IMR-90 (cell line): ENCODE results near the gene KIAA1614. TPM values are rescaled to one million over a fixed set of nuclear protein-coding genes. Genes with fewer than 3 reads are reported as not detected.

Source experiments
- ATAC-seq: fragments of 200-7000 bp; cut with Tn5 transposase; 2 replicates; pipeline ENCODE4 v1.9.1; 2020; ENCODE audit warnings: low read depth, mild to moderate bottlenecking, moderate library complexity
- BruUV-seq: library from RNA; stranded (reverse); fragments of 400-500 nt; replicated peaks from 2 replicates; lab custom pipeline; 2021; lab: Mats Ljungman, UMichigan
- CTCF ChIA-PET: fragments of 300-600 bp; formaldehyde crosslinking; extraction: SDS; loops from one replicate; lab custom pipeline; 2021; ENCODE audit warnings: antibody characterized with exemption; lab: Yijun Ruan, JAX
- POLR2A ChIA-PET: fragments of 300-600 bp; sonication (Branson Sonifier 250); formaldehyde crosslinking; loops from one replicate; lab custom pipeline; 2022; ENCODE audit warnings: antibody characterized with exemption; ENCODE audit not compliant: unreplicated experiment; lab: Charles Lee
- DNase-seq: peaks from one replicate; pipeline ENCODE4 v3.0.0; 2013
- H2AFZ ChIP-seq: replicated peaks from 2 replicates; pipeline ENCODE3; 2013; ENCODE audit warnings: low read length, mild to moderate bottlenecking; ENCODE audit not compliant: poor library complexity
- H2AK5ac ChIP-seq: 2 replicates; pipeline ENCODE4 v1.6.1; 2013; ENCODE audit warnings: low read depth, low read length, inconsistent platforms
- H2AK9ac ChIP-seq: replicated peaks from 2 replicates; pipeline ENCODE3; 2013; ENCODE audit warnings: mild to moderate bottlenecking, low read depth, low read length, moderate library complexity; ENCODE audit not compliant: poor library complexity
- H2BK120ac ChIP-seq: 2 replicates; pipeline ENCODE4 v1.6.1; 2013; ENCODE audit warnings: low read depth, low read length, inconsistent platforms
- H2BK15ac ChIP-seq: 3 replicates; pipeline ENCODE4 v1.6.1; 2013; ENCODE audit warnings: low read depth, low read length, inconsistent platforms
- H2BK20ac ChIP-seq: 2 replicates; pipeline ENCODE4 v1.6.1; 2013; ENCODE audit warnings: low read depth, mild to moderate bottlenecking, inconsistent platforms, low read length, moderate library complexity
- H2BK5ac ChIP-seq: 2 replicates; pipeline ENCODE4 v1.6.1; 2013; ENCODE audit warnings: mild to moderate bottlenecking, low read depth, low read length, inconsistent platforms; ENCODE audit not compliant: poor library complexity, severe bottlenecking
- H3K14ac ChIP-seq: replicated peaks from 2 replicates; pipeline ENCODE4 v1.6.1; 2013; ENCODE audit warnings: low read depth, low read length, inconsistent platforms
- H3K18ac ChIP-seq: 2 replicates; pipeline ENCODE4 v1.6.1; 2013; ENCODE audit warnings: low read depth, low read length, control low read depth
- H3K23ac ChIP-seq: 2 replicates; pipeline ENCODE4 v1.6.1; 2013; ENCODE audit warnings: low read depth, low read length, inconsistent platforms
- H3K27ac ChIP-seq: 2 replicates; pipeline ENCODE4 v1.5.1; 2013; ENCODE audit warnings: mild to moderate bottlenecking, control low read depth, low read length; ENCODE audit not compliant: insufficient read depth
- H3K27me3 ChIP-seq: 2 replicates; pipeline ENCODE4 v1.6.1; 2013; ENCODE audit warnings: low read length; ENCODE audit not compliant: control insufficient read depth, insufficient read depth
- H3K36me3 ChIP-seq: 2 replicates; pipeline ENCODE4 v1.6.1; 2013; ENCODE audit warnings: low read length, mixed read lengths; ENCODE audit not compliant: control insufficient read depth, insufficient read depth
- H3K4ac ChIP-seq: 2 replicates; pipeline ENCODE4 v1.6.1; 2013; ENCODE audit warnings: low read depth, low read length, inconsistent platforms
- H3K4me1 ChIP-seq: 2 replicates; pipeline ENCODE4 v1.6.1; 2013; ENCODE audit warnings: low read length, mixed read lengths; ENCODE audit not compliant: control insufficient read depth, insufficient read depth
- H3K4me2 ChIP-seq: 2 replicates; pipeline ENCODE4 v1.6.1; 2013; ENCODE audit warnings: low read depth, mild to moderate bottlenecking, control low read depth, low read length, moderate library complexity
- H3K4me3 ChIP-seq: 2 replicates; pipeline ENCODE4 v1.5.1; 2013; ENCODE audit warnings: low read depth, mild to moderate bottlenecking, control low read depth, low read length, moderate library complexity; ENCODE audit not compliant: insufficient read depth
- H3K56ac ChIP-seq: 2 replicates; pipeline ENCODE4 v1.6.1; 2013; ENCODE audit warnings: low read length, inconsistent platforms; ENCODE audit not compliant: insufficient read depth; ENCODE audit errors: extremely low read depth
- H3K79me1 ChIP-seq, 2 experiments: 2 replicates each; pipeline ENCODE4 v1.6.1; 2013; ENCODE audit warnings: low read length in 2 of 2, inconsistent platforms in 1 of 2, low read depth in 1 of 2
- H3K9ac ChIP-seq: 2 replicates; pipeline ENCODE4 v1.6.1; 2013; ENCODE audit warnings: low read depth, low read length, control low read depth
- H3K9me1 ChIP-seq: 2 replicates; pipeline ENCODE4 v1.6.1; 2013; ENCODE audit warnings: low read length, inconsistent platforms; ENCODE audit not compliant: insufficient read depth
- H3K9me3 ChIP-seq: 2 replicates; pipeline ENCODE4 v1.6.1; 2013; ENCODE audit warnings: low read length; ENCODE audit not compliant: control insufficient read depth, insufficient read depth
- H4K20me1 ChIP-seq: 2 replicates; pipeline ENCODE4 v1.6.1; 2013; ENCODE audit warnings: low read length, inconsistent platforms; ENCODE audit not compliant: insufficient read depth
- H4K5ac ChIP-seq: 2 replicates; pipeline ENCODE4 v1.6.1; 2013; ENCODE audit warnings: mild to moderate bottlenecking, low read depth, low read length, control low read depth
- H4K8ac ChIP-seq, 2 experiments: 2 replicates each; pipeline ENCODE4 v1.6.1; 2013; ENCODE audit warnings: low read depth in 2 of 2, low read length in 2 of 2, control low read depth in 1 of 2, inconsistent platforms in 1 of 2
- H4K91ac ChIP-seq: 2 replicates; pipeline ENCODE4 v1.6.1; 2013; ENCODE audit warnings: low read depth, low read length, inconsistent platforms; ENCODE audit not compliant: insufficient read depth
- BHLHE40 ChIP-seq: fragments of 150-350 bp; IDR thresholded peaks from 2 replicates; pipeline ENCODE4 v1.6.1; 2016; ENCODE audit warnings: mild to moderate bottlenecking, low read depth, low read length
- CEBPB ChIP-seq: IDR thresholded peaks from 2 replicates; pipeline ENCODE4 v1.6.1; 2012; ENCODE audit warnings: low read depth, low read length, improper control_type of control experiment
- CHD1 ChIP-seq: IDR thresholded peaks from 2 replicates; pipeline ENCODE4 v1.6.1; 2012; ENCODE audit warnings: low read depth, low read length, improper control_type of control experiment
- ELK1 ChIP-seq: fragments of 150-350 bp; IDR thresholded peaks from 2 replicates; pipeline ENCODE4 v1.6.1; 2016; ENCODE audit warnings: low read depth, mild to moderate bottlenecking, low read length, moderate library complexity, borderline replicate concordance
- FOS ChIP-seq: fragments of 150-350 bp; IDR thresholded peaks from 2 replicates; pipeline ENCODE4 v1.6.1; 2016; ENCODE audit warnings: low read depth, low read length
- MAFK ChIP-seq: IDR thresholded peaks from 2 replicates; pipeline ENCODE4 v1.6.1; 2012; ENCODE audit warnings: low read depth, low read length, improper control_type of control experiment
- MAZ ChIP-seq: IDR thresholded peaks from 2 replicates; pipeline ENCODE4 v1.6.1; 2012; ENCODE audit warnings: low read depth, mild to moderate bottlenecking, low read length, improper control_type of control experiment, moderate library complexity, borderline replicate concordance
- MXI1 ChIP-seq: IDR thresholded peaks from 2 replicates; pipeline ENCODE4 v1.6.1; 2012; ENCODE audit warnings: low read depth, mild to moderate bottlenecking, low read length, moderate library complexity, borderline replicate concordance
- NFE2L2 ChIP-seq: fragments of 150-350 bp; IDR thresholded peaks from 2 replicates; pipeline ENCODE4 v1.6.1; 2016; ENCODE audit warnings: low read depth, mild to moderate bottlenecking, low read length
- POLR2A ChIP-seq: IDR thresholded peaks from 2 replicates; pipeline ENCODE4 v1.6.1; 2012; ENCODE audit warnings: mild to moderate bottlenecking, low read depth, low read length
- RAD21 ChIP-seq: IDR thresholded peaks from 2 replicates; pipeline ENCODE4 v1.6.1; 2012; ENCODE audit warnings: low read length, improper control_type of control experiment
- RCOR1 ChIP-seq: IDR thresholded peaks from 2 replicates; pipeline ENCODE4 v1.6.1; 2012; ENCODE audit warnings: mild to moderate bottlenecking, low read length, improper control_type of control experiment; ENCODE audit not compliant: insufficient replicate concordance
- RFX5 ChIP-seq: IDR thresholded peaks from 2 replicates; pipeline ENCODE4 v1.8.0; 2012; ENCODE audit warnings: low read depth, mild to moderate bottlenecking, low read length, moderate library complexity
- SMC3 ChIP-seq: fragments of 150-350 bp; IDR thresholded peaks from 2 replicates; pipeline ENCODE4 v1.6.1; 2016; ENCODE audit warnings: low read depth, mild to moderate bottlenecking, antibody characterized with exemption, low read length, moderate library complexity
- USF2 ChIP-seq: fragments of 150-350 bp; IDR thresholded peaks from 2 replicates; pipeline ENCODE4 v1.6.1; 2017; ENCODE audit warnings: mild to moderate bottlenecking, antibody characterized with exemption, low read length, low read depth
- WGBS, 2 experiments: methylation state at CpG; one replicate each; pipeline versions ENCODE4 v1.1.5 to v1.1.7; 2013; ENCODE audit warnings: missing lambda C conversion rate in 2 of 2; ENCODE audit not compliant: insufficient read length in 1 of 2; ENCODE audit errors: extremely low coverage in 2 of 2; 5-methylcytosine and 5-hydroxymethylcytosine counted together
- dilution Hi-C: fragments of 300-500 bp; cut with HindIII; formaldehyde crosslinking; loops from one replicate; pipeline ENCODE4 v1.14.3; 2018; ENCODE audit warnings: low sequenced_read_pairs; ENCODE audit not compliant: unreplicated experiment
- in situ Hi-C: fragments of 300-500 bp; cut with MboI; formaldehyde crosslinking; loops from 3 replicates; pipeline ENCODE4 v1.14.3; 2019; ENCODE audit warnings: low sequenced_read_pairs, inconsistent platforms, mixed read lengths
- intact Hi-C: fragments of 100-400 bp; cut with micrococcal nuclease; formaldehyde crosslinking; loops from 2 replicates; pipeline ENCODE4 v1.10.0; 2022
- polyA plus RNA-seq, 3 experiments: library from polyadenylated mRNA; depleted of rRNA; stranded (reverse); fragments of >200 nt; gene quantifications; 2 replicates each; pipeline ENCODE4 v1.2.3, GENCODE V29; 2012; ENCODE audit warnings: low replicate concordance in 1 of 3
- total RNA-seq: library from RNA; depleted of rRNA; stranded (reverse); fragments of >200 nt; gene quantifications from 2 replicates; pipeline ENCODE4 v1.2.3, GENCODE V29; 2012
- TF ChIP-seq, protein P1 (sequence below): conservative IDR thresholded peaks from 2 replicates; pipeline ENCODE4 v1.5.1; 2012; ENCODE audit warnings: mild to moderate bottlenecking, low read depth, low read length, improper control_type of control experiment

Gene KIAA1614
- total and polyA plus RNA-seq, 2 of the 4 experiments (the other 2 are of a cell fraction): 1.8 to 3.5 TPM

GRCh38 chr1:180896161-180896560, 16.5 kb upstream of the KIAA1614 start:
- Histone ChIP-seq H3K9me3 (no peaks in the 10 kb centered on the region), H3K4me2 (no peak overlapping the region), H2AK5ac (no peak overlapping the region), H3K4me3 (no peak overlapping the region), H2BK120ac (no peak overlapping the region), H2BK5ac (no peak overlapping the region), H2BK15ac (no peak overlapping the region), H4K5ac (no peak overlapping the region), H3K36me3 (0 out of 2 replicates have a peak, but pooled peaks cover 1% of the 10 kb centered on the region), H3K79me1 (no peaks in the 10 kb centered on the region), H4K91ac (no peak overlapping the region), H2AFZ (no peak overlapping the region), H3K27ac (no peak overlapping the region), H3K4me1 (0 out of 2 replicates have a peak, but pooled peaks cover 2% of the 10 kb centered on the region), H2AK9ac (no peak overlapping the region), H3K23ac (no peak overlapping the region), H4K8ac (no peak overlapping the region), H3K9me1 (no peaks in the 10 kb centered on the region), H3K27me3 (no peaks in the 10 kb centered on the region), H3K18ac (no peak overlapping the region), H3K4ac (no peak overlapping the region), H4K20me1 (no peaks in the 10 kb centered on the region), H3K14ac (no peak overlapping the region), H3K9ac (no peak overlapping the region), H3K56ac (no peak overlapping the region), H2BK20ac (no peak overlapping the region)
- intact Hi-C loops (no loop called here), in situ Hi-C loops (no loop called here), dilution Hi-C loops (no loop called here)
- TF ChIP-seq RCOR1: no peak
- TF ChIP-seq MAZ: no peak
- TF ChIP-seq SMC3: no peak
- no peak for TF ChIP-seq BHLHE40
- no peak for TF ChIP-seq POLR2A
- no peak for TF ChIP-seq MAFK
- TF ChIP-seq MXI1: no peak
- TF ChIP-seq CHD1: no peak
- no peak for TF ChIP-seq ELK1
- TF ChIP-seq NFE2L2: no peak
- TF ChIP-seq USF2: no peak
- TF ChIP-seq FOS: no peak
- no peak for TF ChIP-seq RFX5
- TF ChIP-seq, protein P1, sequence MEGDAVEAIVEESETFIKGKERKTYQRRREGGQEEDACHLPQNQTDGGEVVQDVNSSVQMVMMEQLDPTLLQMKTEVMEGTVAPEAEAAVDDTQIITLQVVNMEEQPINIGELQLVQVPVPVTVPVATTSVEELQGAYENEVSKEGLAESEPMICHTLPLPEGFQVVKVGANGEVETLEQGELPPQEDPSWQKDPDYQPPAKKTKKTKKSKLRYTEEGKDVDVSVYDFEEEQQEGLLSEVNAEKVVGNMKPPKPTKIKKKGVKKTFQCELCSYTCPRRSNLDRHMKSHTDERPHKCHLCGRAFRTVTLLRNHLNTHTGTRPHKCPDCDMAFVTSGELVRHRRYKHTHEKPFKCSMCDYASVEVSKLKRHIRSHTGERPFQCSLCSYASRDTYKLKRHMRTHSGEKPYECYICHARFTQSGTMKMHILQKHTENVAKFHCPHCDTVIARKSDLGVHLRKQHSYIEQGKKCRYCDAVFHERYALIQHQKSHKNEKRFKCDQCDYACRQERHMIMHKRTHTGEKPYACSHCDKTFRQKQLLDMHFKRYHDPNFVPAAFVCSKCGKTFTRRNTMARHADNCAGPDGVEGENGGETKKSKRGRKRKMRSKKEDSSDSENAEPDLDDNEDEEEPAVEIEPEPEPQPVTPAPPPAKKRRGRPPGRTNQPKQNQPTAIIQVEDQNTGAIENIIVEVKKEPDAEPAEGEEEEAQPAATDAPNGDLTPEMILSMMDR: no peak
- no peak for TF ChIP-seq CEBPB
- TF ChIP-seq RAD21: no peak
- DNase-seq: no peak
- ChIA-PET POLR2A (no interaction called here), CTCF (no interaction called here)
- no CpG with 5 or more reads among the region's 3 CpGs for WGBS, 2 experiments
- no peak for ATAC-seq
- BruUV-seq: no TSS peak
